Lower leg skin (tissue), 3 donors: Measurements from ENCODE around the gene STK25.

Experiments used
- POLR2A ChIP-seq, 2 donors: fragments of 450-650 bp; IDR thresholded peaks; one replicate each; pipeline ENCODE4 v1.6.1; 2016 to 2017; ENCODE audit warnings: antibody characterized with exemption in 2 of 2, mild to moderate bottlenecking in 1 of 2, moderate library complexity in 1 of 2
- TF ChIP-seq, protein P1 (sequence below), 3 donors: fragments of 450-650 bp; IDR thresholded peaks; one replicate each; pipeline ENCODE4 v1.5.1; 2016; ENCODE audit warnings: antibody characterized with exemption in 3 of 3, mild to moderate bottlenecking in 3 of 3, moderate library complexity in 2 of 3

DNA sequence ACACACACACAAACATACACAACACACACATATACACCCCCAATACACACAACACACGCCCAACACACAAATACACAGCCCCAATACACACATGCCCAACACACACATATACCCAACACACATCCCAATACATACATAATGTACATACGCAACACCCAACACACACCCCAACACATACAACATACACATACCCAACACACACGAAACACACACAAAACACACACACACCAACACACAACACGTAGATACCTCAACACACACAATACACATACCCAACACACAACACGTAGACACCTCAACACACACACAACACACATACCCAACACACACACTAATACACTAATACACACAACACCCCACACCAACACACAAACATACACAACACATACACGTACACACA, 8.9 kb upstream of the STK25 start:
- TF ChIP-seq, protein P1, sequence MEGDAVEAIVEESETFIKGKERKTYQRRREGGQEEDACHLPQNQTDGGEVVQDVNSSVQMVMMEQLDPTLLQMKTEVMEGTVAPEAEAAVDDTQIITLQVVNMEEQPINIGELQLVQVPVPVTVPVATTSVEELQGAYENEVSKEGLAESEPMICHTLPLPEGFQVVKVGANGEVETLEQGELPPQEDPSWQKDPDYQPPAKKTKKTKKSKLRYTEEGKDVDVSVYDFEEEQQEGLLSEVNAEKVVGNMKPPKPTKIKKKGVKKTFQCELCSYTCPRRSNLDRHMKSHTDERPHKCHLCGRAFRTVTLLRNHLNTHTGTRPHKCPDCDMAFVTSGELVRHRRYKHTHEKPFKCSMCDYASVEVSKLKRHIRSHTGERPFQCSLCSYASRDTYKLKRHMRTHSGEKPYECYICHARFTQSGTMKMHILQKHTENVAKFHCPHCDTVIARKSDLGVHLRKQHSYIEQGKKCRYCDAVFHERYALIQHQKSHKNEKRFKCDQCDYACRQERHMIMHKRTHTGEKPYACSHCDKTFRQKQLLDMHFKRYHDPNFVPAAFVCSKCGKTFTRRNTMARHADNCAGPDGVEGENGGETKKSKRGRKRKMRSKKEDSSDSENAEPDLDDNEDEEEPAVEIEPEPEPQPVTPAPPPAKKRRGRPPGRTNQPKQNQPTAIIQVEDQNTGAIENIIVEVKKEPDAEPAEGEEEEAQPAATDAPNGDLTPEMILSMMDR (IDR thresholded peaks at IDR 0.05) = no peak
- no peak for TF ChIP-seq POLR2A (IDR thresholded peaks at IDR 0.05)
